ENCODE data around the gene AP1S2. TPM values are rescaled to one million over a fixed set of nuclear protein-coding genes. Genes with fewer than 3 reads are reported as not detected.

The AP1S2 gene
- total RNA-seq = 100 to 1,000 TPM; 133 to 220 TPM
- polyA plus RNA-seq (2013, experiment 1 of 2) = 128 TPM
- polyA plus RNA-seq (2013, experiment 2 of 2) = 136 TPM
- long read RNA-seq, experiment 1, transcript AP1S2-201 (5 exons, 2,237 nt) = major isoform, 8 of 61 reads
- long read RNA-seq, experiment 1, transcript AP1S2-202 (5 exons, 3,492 nt) = minor isoform, 5 of 61 reads
- long read RNA-seq, experiment 1, partial matches to known transcripts = 5 of 61 reads
- long read RNA-seq, experiment 1, other reads (novel, unspliced or antisense) = 43 of 61 reads
- long read RNA-seq, experiment 2, transcript AP1S2-202 (5 exons, 3,492 nt) = major isoform, 59 of 220 reads
- long read RNA-seq, experiment 2, transcript AP1S2-201 (5 exons, 2,237 nt) = minor isoform, 38 of 220 reads
- long read RNA-seq, experiment 2, partial matches to known transcripts = 39 of 220 reads
- long read RNA-seq, experiment 2, other reads (novel, unspliced or antisense) = 84 of 220 reads
- long read RNA-seq, experiment 3, transcript AP1S2-202 (5 exons, 3,492 nt) = minor isoform, 197 of 1,138 reads
- long read RNA-seq, experiment 3, transcript AP1S2-201 (5 exons, 2,237 nt) = major isoform, 254 of 1,138 reads
- long read RNA-seq, experiment 3, partial matches to known transcripts = 233 of 1,138 reads
- long read RNA-seq, experiment 3, other reads (novel, unspliced or antisense) = 452 of 1,138 reads
- long read RNA-seq, experiment 4 = 0 reads

GRCh38 chrX:15854712-15855567, at the start of gene AP1S2:
AP1S2 (minus strand) TSS chrX:15854813; CDS start chrX:15852524, 2,289 bp downstream.
- H3K9me3 Mint-ChIP-seq = peaks cover 2% of the 10 kb centered on the region
- Histone ChIP-seq H3K9me3 (ENCODE audit: control insufficient read depth, low read length) (no peaks in the 10 kb centered on the region), H3K4me3 (ENCODE audit: low read length) (peak within 1 kb of the TSS; percentile 97), H3K27ac (ENCODE audit: low read depth, low read length) (peak within 1 kb of the TSS; percentile 73), H3K27me3 (ENCODE audit: control insufficient read depth, insufficient read depth, low read length, poor library complexity, severe bottlenecking) (no peaks in the 10 kb centered on the region), H3K9ac (ENCODE audit: extremely low read depth, low read length, poor library complexity, severe bottlenecking) (peak within 1 kb of the TSS; percentile 69), H3K4me1 (ENCODE audit: control insufficient read depth, insufficient read depth, low read length) (peaks cover 5% of the 10 kb centered on the region), H3K36me3 (ENCODE audit: control insufficient read depth, insufficient read depth, low read length) (peaks cover 17% of the 10 kb centered on the region)
- TF ChIP-seq, protein P1, sequence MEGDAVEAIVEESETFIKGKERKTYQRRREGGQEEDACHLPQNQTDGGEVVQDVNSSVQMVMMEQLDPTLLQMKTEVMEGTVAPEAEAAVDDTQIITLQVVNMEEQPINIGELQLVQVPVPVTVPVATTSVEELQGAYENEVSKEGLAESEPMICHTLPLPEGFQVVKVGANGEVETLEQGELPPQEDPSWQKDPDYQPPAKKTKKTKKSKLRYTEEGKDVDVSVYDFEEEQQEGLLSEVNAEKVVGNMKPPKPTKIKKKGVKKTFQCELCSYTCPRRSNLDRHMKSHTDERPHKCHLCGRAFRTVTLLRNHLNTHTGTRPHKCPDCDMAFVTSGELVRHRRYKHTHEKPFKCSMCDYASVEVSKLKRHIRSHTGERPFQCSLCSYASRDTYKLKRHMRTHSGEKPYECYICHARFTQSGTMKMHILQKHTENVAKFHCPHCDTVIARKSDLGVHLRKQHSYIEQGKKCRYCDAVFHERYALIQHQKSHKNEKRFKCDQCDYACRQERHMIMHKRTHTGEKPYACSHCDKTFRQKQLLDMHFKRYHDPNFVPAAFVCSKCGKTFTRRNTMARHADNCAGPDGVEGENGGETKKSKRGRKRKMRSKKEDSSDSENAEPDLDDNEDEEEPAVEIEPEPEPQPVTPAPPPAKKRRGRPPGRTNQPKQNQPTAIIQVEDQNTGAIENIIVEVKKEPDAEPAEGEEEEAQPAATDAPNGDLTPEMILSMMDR (conservative IDR thresholded peaks at IDR 0.05) = no peak
- peak within 1 kb of the TSS; percentile 98 for H3K27ac Mint-ChIP-seq
- peak within 1 kb of the TSS; percentile 90 for H3K4me3 Mint-ChIP-seq
- H3K36me3 Mint-ChIP-seq (ENCODE audit: low read depth) = peaks cover 24% of the 10 kb centered on the region
- H3K27me3 Mint-ChIP-seq (ENCODE audit: insufficient read depth) = peaks cover 4% of the 10 kb centered on the region
- peak; percentile 99 for DNase-seq
- peaks cover 41% of the 10 kb centered on the region for H3K4me1 Mint-ChIP-seq
- 0% methylated on average over 18 to 74 of the region's 85 CpGs for WGBS, 2 experiments (ENCODE audit: insufficient coverage in 1 of 2, insufficient read length in 1 of 2)

- no peak overlapping the region for H3K4me3 Mint-ChIP-seq
- H3K36me3 Mint-ChIP-seq (ENCODE audit: low read depth) = peaks cover 6% of the 10 kb centered on the region
- Histone ChIP-seq H3K4me3 (ENCODE audit: low read length) (no peak overlapping the region), H3K27me3 (ENCODE audit: control insufficient read depth, insufficient read depth, low read length, poor library complexity, severe bottlenecking) (no peaks in the 10 kb centered on the region), H3K27ac (ENCODE audit: low read depth, low read length) (no peak overlapping the region), H3K9me3 (ENCODE audit: control insufficient read depth, low read length) (no peaks in the 10 kb centered on the region), H3K36me3 (ENCODE audit: control insufficient read depth, insufficient read depth, low read length) (no peaks in the 10 kb centered on the region), H3K4me1 (ENCODE audit: control insufficient read depth, insufficient read depth, low read length) (peaks cover 2% of the 10 kb centered on the region), H3K9ac (ENCODE audit: extremely low read depth, low read length, poor library complexity, severe bottlenecking) (no peak overlapping the region)
- TF ChIP-seq, protein P1 (conservative IDR thresholded peaks at IDR 0.05) = no peak
- WGBS, 2 experiments (ENCODE audit: insufficient coverage in 1 of 2, insufficient read length in 1 of 2) = 90 to 100% methylated on average over 1 to 2 of the region's 5 CpGs
- H3K9me3 Mint-ChIP-seq = peaks cover 29% of the 10 kb centered on the region
- no peaks in the 10 kb centered on the region for H3K27me3 Mint-ChIP-seq (ENCODE audit: insufficient read depth)
- no peak overlapping the region for H3K27ac Mint-ChIP-seq
- H3K4me1 Mint-ChIP-seq = peaks cover 23% of the 10 kb centered on the region
- DNase-seq = no peak
Observed at GRCh38 chrX:15903186-15903681, 48.6 kb upstream of the AP1S2 start.

GRCh38 chrX:15895334-15895733, 40.7 kb upstream of the AP1S2 start:
- WGBS, 2 experiments (ENCODE audit: insufficient coverage in 1 of 2, insufficient read length in 1 of 2) = 90 to 95% methylated on average over 3 to 4 of the region's 4 CpGs
- no peak overlapping the region for H3K27ac ChIP-seq (ENCODE audit: low read depth, low read length)
- no peak overlapping the region for H3K27ac Mint-ChIP-seq
- no peaks in the 10 kb centered on the region for H3K4me1 ChIP-seq (ENCODE audit: control insufficient read depth, insufficient read depth, low read length)
- peaks cover 26% of the 10 kb centered on the region for H3K9me3 Mint-ChIP-seq
- H3K27me3 Mint-ChIP-seq (ENCODE audit: insufficient read depth) = no peaks in the 10 kb centered on the region
- no peaks in the 10 kb centered on the region for H3K36me3 ChIP-seq (ENCODE audit: control insufficient read depth, insufficient read depth, low read length)
- peaks cover 5% of the 10 kb centered on the region for H3K36me3 Mint-ChIP-seq (ENCODE audit: low read depth)
- no peaks in the 10 kb centered on the region for H3K9me3 ChIP-seq (ENCODE audit: control insufficient read depth, low read length)
- H3K27me3 ChIP-seq (ENCODE audit: control insufficient read depth, insufficient read depth, low read length, poor library complexity, severe bottlenecking) = no peaks in the 10 kb centered on the region
- no peak overlapping the region for H3K4me3 ChIP-seq (ENCODE audit: low read length)
- peaks cover 18% of the 10 kb centered on the region for H3K4me1 Mint-ChIP-seq
- no peak overlapping the region for H3K9ac ChIP-seq (ENCODE audit: extremely low read depth, low read length, poor library complexity, severe bottlenecking)
- TF ChIP-seq, protein P1 (conservative IDR thresholded peaks at IDR 0.05) = no peak
- no peak overlapping the region for H3K4me3 Mint-ChIP-seq
- no peak for DNase-seq

Measured in endodermal cell (in vitro differentiated cells).